ENCODE results near the gene SRGAP1.

SRGAP1 gene

DNA sequence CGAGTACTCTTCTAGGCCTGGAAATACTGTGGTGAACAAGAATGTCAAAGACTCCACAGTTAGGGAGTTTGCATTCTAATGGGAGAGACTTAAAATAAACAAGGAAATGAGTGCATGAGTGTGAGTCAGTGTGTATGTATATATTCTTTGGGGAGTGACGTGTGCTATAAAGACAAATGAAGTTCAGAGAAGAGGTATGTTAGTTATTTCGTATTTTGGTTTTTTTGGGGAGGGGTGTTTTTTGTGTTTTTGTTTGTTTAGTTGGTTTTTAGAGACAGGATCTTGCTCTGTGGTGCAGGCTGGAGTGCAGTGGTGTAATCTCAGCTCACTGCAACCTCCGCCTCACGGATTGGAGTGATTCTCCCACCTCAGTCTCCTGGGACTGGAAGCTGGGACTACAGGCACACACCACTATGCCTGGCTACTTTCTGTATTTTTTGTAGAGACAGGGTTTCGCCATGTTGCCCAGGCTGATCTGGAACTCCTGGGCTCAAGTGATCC lies 74.3 kb downstream of the SRGAP1 start:
- peaks cover 5% of the 10 kb centered on the region for H3K4me1 Mint-ChIP-seq (ENCODE audit: low read depth)
- no peaks in the 10 kb centered on the region for H3K9me3 Mint-ChIP-seq
- no peaks in the 10 kb centered on the region for H3K36me3 Mint-ChIP-seq (ENCODE audit: low read depth)
- no peak overlapping the region for H3K4me3 Mint-ChIP-seq
- no peak overlapping the region for H3K27ac Mint-ChIP-seq
- peaks cover 3% of the 10 kb centered on the region for H3K27me3 Mint-ChIP-seq

- Mint-ChIP-seq H3K9me3 (no peaks in the 10 kb centered on the region), H3K4me1 (ENCODE audit: low read depth) (peaks cover 5% of the 10 kb centered on the region), H3K36me3 (ENCODE audit: low read depth) (no peaks in the 10 kb centered on the region), H3K27me3 (no peaks in the 10 kb centered on the region), H3K27ac (no peak overlapping the region), H3K4me3 (no peak overlapping the region)
These were observed 75.3 kb downstream of the SRGAP1 start for GRCh38 chr12:63919756-63920155.

GRCh38 chr12:63921157-63921556 lies 76.7 kb downstream of the SRGAP1 start:
- Mint-ChIP-seq H3K4me1 (ENCODE audit: low read depth) (peaks cover 5% of the 10 kb centered on the region), H3K27me3 (no peaks in the 10 kb centered on the region), H3K4me3 (no peak overlapping the region), H3K27ac (no peak overlapping the region), H3K9me3 (no peaks in the 10 kb centered on the region), H3K36me3 (ENCODE audit: low read depth) (no peaks in the 10 kb centered on the region)

DNA sequence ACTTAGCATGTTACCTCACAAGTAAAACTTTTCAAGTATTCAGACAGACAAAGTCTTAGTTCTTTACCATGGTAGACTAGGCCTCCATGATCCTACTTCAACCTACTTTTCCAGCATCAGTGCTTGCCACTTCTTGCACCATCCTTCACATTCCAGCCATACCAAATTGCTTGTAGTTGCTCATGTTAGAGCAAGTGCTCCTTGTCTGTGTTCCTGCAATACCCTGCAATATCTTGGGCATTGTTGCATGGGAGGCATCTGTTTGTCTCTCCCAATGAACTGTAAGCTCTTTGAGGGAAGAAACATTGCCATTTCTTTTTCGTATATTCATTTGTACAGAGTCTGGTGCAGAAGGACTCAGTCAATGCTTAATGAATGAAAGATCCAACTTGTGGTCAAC lies 78.0 kb downstream of the SRGAP1 start:
- Mint-ChIP-seq H3K36me3 (ENCODE audit: low read depth) (no peaks in the 10 kb centered on the region), H3K27ac (no peak overlapping the region), H3K4me1 (ENCODE audit: low read depth) (no peaks in the 10 kb centered on the region), H3K4me3 (no peak overlapping the region), H3K27me3 (no peaks in the 10 kb centered on the region), H3K9me3 (no peaks in the 10 kb centered on the region)

- no peak overlapping the region for H3K27ac Mint-ChIP-seq
- no peaks in the 10 kb centered on the region for H3K4me1 Mint-ChIP-seq (ENCODE audit: low read depth)
- no peaks in the 10 kb centered on the region for H3K36me3 Mint-ChIP-seq (ENCODE audit: low read depth)
- H3K4me3 Mint-ChIP-seq = no peak overlapping the region
- H3K27me3 Mint-ChIP-seq = peaks cover 4% of the 10 kb centered on the region
- H3K9me3 Mint-ChIP-seq = no peaks in the 10 kb centered on the region
These were observed 80.3 kb downstream of the SRGAP1 start for GRCh38 chr12:63924781-63925180.

DNA sequence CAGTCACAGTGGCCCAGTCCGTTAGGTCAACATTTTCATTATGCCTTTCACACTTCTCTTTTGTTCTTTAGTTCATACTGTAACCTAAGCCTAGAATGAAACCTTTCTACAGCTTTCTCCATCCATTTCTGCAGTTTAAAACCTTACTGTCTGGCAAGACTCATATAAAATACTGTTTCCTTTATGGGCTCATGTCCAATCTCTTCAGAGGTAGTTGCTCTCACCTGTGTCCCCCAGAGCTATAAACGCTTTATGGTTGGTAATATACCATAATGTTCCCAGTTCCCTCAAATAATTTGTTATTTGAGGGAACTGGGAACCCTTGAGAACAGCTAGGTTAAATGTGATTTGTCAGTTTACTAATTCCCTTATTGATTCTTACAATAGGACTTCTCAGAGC lies 83.0 kb downstream of the SRGAP1 start:
- peaks cover 9% of the 10 kb centered on the region for H3K27me3 Mint-ChIP-seq
- H3K4me1 Mint-ChIP-seq (ENCODE audit: low read depth) = no peaks in the 10 kb centered on the region
- H3K36me3 Mint-ChIP-seq (ENCODE audit: low read depth) = no peaks in the 10 kb centered on the region
- H3K9me3 Mint-ChIP-seq = no peaks in the 10 kb centered on the region
- no peak overlapping the region for H3K4me3 Mint-ChIP-seq
- H3K27ac Mint-ChIP-seq = no peak overlapping the region

DNA sequence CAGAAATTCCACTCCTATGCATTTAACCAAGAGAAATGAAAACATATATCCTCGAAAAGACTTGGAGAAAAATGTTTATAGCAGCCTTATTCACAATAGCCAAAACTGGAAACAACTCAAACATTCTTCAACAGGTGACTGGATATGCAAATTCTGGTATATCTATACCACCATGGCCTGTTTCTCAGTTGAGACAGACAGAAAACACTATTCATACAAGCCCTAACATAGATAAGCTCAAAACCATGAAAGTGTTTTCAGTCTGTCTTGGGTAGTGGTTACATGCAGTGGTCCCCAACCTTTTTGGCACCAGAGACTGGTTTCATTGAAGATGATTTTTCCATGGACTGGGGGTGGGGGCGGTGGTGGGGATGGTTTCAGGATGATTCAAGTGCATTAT lies 83.8 kb downstream of the SRGAP1 start:
- no peak overlapping the region for H3K27ac Mint-ChIP-seq
- no peaks in the 10 kb centered on the region for H3K36me3 Mint-ChIP-seq (ENCODE audit: low read depth)
- no peaks in the 10 kb centered on the region for H3K4me1 Mint-ChIP-seq (ENCODE audit: low read depth)
- no peaks in the 10 kb centered on the region for H3K9me3 Mint-ChIP-seq
- no peak overlapping the region for H3K4me3 Mint-ChIP-seq
- peaks cover 9% of the 10 kb centered on the region for H3K27me3 Mint-ChIP-seq

GRCh38 chr12:63929426-63929825 lies 84.9 kb downstream of the SRGAP1 start:
- H3K27ac Mint-ChIP-seq = no peak overlapping the region
- no peaks in the 10 kb centered on the region for H3K4me1 Mint-ChIP-seq (ENCODE audit: low read depth)
- no peaks in the 10 kb centered on the region for H3K36me3 Mint-ChIP-seq (ENCODE audit: low read depth)

DNA sequence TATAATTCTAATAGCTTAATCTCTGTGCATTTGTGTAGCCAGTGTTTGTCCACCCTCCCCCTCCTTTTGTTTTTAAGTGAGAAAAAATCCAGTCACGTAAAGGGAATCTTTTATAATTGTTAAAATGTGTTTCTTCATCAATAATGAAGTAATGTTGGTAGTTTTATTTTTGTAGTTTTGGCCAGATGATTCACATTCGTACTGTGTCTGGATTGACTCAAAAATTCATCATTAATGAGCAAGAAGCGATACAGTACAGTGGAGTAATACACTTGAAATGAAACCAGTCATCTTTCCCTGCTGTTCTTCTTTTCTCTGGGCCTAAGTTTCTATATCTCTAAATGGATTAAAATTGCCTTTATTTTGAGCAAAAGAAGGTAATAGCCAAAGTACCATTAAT lies 86.5 kb downstream of the SRGAP1 start:
- H3K27ac Mint-ChIP-seq = no peak overlapping the region

More at GRCh38 chr12:63929426-63929825, 84.9 kb downstream of the SRGAP1 start:
- Mint-ChIP-seq H3K4me3 (no peak overlapping the region), H3K9me3 (no peaks in the 10 kb centered on the region), H3K27me3 (peaks cover 14% of the 10 kb centered on the region)

DNA sequence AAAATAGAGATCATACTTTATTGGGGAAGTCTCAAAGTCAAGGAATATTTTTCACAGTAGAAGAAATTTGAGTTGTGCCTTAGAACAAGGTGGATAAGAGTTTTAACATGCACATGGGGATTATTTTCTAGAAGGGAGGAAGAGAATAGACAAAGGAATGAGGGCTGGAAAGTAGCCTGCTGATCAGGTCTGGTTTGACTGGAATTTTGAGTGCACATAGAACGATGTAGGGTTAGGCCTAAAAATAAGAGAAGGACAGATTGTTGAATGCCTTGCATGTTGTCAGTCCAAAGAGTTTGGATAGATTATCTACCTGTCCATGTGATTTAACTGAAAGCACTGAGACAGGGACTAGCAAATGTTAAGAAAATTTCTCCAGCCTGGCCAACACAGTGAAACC lies 87.2 kb downstream of the SRGAP1 start:
- Mint-ChIP-seq H3K9me3 (no peaks in the 10 kb centered on the region), H3K36me3 (ENCODE audit: low read depth) (no peaks in the 10 kb centered on the region), H3K27ac (no peak overlapping the region), H3K4me3 (no peak overlapping the region), H3K4me1 (ENCODE audit: low read depth) (no peaks in the 10 kb centered on the region), H3K27me3 (peaks cover 18% of the 10 kb centered on the region)

More for the DNA sequence above, 86.5 kb downstream of the SRGAP1 start:
- no peaks in the 10 kb centered on the region for H3K4me1 Mint-ChIP-seq (ENCODE audit: low read depth)
- peaks cover 18% of the 10 kb centered on the region for H3K27me3 Mint-ChIP-seq
- H3K4me3 Mint-ChIP-seq = no peak overlapping the region
- H3K9me3 Mint-ChIP-seq = no peaks in the 10 kb centered on the region
- H3K36me3 Mint-ChIP-seq (ENCODE audit: low read depth) = no peaks in the 10 kb centered on the region

GRCh38 chr12:63934936-63935335 lies 90.4 kb downstream of the SRGAP1 start:
- Mint-ChIP-seq H3K9me3 (no peaks in the 10 kb centered on the region), H3K36me3 (ENCODE audit: low read depth) (no peaks in the 10 kb centered on the region), H3K4me1 (ENCODE audit: low read depth) (no peaks in the 10 kb centered on the region), H3K27me3 (peaks cover 14% of the 10 kb centered on the region), H3K27ac (no peak overlapping the region), H3K4me3 (no peak overlapping the region)

DNA sequence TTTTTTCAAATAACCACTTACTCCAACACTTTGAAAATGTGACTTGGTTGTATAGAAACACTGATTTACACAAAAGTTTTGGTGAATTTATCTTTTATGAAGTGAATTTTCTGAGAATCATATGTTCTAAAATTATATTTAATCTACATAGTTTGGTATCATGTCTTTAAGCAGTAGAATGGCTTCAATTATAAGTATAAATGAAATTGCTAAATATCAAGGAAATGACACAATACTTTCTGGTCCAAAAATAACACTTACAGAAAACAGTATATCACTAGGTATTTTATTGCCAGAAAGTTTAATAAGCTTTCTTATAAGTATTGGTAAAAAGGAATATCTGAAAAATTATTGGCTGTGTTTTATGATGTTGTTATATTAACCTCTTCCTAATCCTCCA lies 90.9 kb downstream of the SRGAP1 start:
- no peaks in the 10 kb centered on the region for H3K9me3 Mint-ChIP-seq
- H3K4me3 Mint-ChIP-seq = no peak overlapping the region
- no peaks in the 10 kb centered on the region for H3K36me3 Mint-ChIP-seq (ENCODE audit: low read depth)

GRCh38 chr12:63937378-63938316 lies 93.1 kb downstream of the SRGAP1 start:
- H3K4me3 Mint-ChIP-seq = no peak overlapping the region
- H3K27ac Mint-ChIP-seq = no peak overlapping the region
- no peaks in the 10 kb centered on the region for H3K9me3 Mint-ChIP-seq
- no peaks in the 10 kb centered on the region for H3K36me3 Mint-ChIP-seq (ENCODE audit: low read depth)
- peaks cover 9% of the 10 kb centered on the region for H3K27me3 Mint-ChIP-seq
- H3K4me1 Mint-ChIP-seq (ENCODE audit: low read depth) = no peaks in the 10 kb centered on the region

More for the DNA sequence above, 90.9 kb downstream of the SRGAP1 start:
- Mint-ChIP-seq H3K27ac (no peak overlapping the region), H3K27me3 (peaks cover 12% of the 10 kb centered on the region), H3K4me1 (ENCODE audit: low read depth) (no peaks in the 10 kb centered on the region)

GRCh38 chr12:63940310-63941005 lies 96.0 kb downstream of the SRGAP1 start:
- Mint-ChIP-seq H3K27ac (no peak overlapping the region), H3K4me1 (ENCODE audit: low read depth) (no peaks in the 10 kb centered on the region), H3K36me3 (ENCODE audit: low read depth) (no peaks in the 10 kb centered on the region), H3K4me3 (no peak overlapping the region), H3K9me3 (no peaks in the 10 kb centered on the region), H3K27me3 (no peaks in the 10 kb centered on the region)

DNA sequence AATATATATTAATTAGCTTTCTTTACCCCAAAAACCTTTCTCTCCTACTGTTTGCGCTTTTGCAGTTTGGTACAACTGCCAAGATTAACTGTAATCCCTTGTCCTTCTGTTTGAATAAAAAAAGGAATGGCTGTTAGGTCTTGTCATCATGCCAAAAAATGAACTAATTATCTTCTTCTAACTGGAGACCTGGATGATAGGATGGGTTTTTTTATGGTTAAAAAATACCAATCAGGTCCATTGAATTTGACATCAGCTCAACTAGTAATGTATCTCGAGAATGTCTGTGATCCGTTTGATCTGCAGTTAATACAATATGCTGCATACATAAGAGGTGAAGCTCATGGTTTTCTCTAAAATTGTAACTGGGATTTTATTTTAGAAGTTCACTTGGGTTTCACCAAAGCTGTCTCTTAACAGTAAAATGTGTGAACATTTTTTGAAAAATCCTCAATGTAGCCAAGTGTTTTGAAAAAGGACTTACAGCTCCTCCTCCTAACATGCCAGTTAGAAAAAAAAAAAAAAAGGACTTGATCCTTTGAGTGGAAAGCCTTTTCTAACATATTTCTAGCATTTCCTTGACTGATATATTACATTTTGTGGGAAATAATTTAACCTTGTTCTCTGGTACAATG lies 96.8 kb downstream of the SRGAP1 start:
- Mint-ChIP-seq H3K4me1 (ENCODE audit: low read depth) (no peaks in the 10 kb centered on the region), H3K27me3 (no peaks in the 10 kb centered on the region), H3K27ac (no peak overlapping the region), H3K4me3 (no peak overlapping the region), H3K9me3 (no peaks in the 10 kb centered on the region), H3K36me3 (ENCODE audit: low read depth) (no peaks in the 10 kb centered on the region)
